Measurements from ENCODE around the gene MS4A6A.
"Not testable (repeated sequence)": the region's sequence is repeated elsewhere in the genome, so short reads cannot be mapped to it uniquely, and the experiment has no call there.

The MS4A6A gene

GRCh38 chr11:60182541-60183330 is at the start of gene MS4A6A:
MS4A6A (minus strand) TSS chr11:60183083; CDS start chr11:60181727, 1,356 bp downstream.
- no peak for FAIRE-seq
- no peak for DNase-seq (ENCODE audit: extremely low spot score, insufficient read length, low read depth)

- FAIRE-seq (no peak), DNase-seq (ENCODE audit: extremely low spot score, insufficient read length, low read depth) (no peak)
Measured at GRCh38 chr11:60230681-60231080, 47.8 kb upstream of the MS4A6A start.

GRCh38 chr11:60222141-60222540 is 39.3 kb upstream of the MS4A6A start:
- no peak for FAIRE-seq
- no peak for DNase-seq (ENCODE audit: extremely low spot score, insufficient read length, low read depth)

- no peak for FAIRE-seq
- no peak for DNase-seq (ENCODE audit: extremely low spot score, insufficient read length, low read depth)
Measured at GRCh38 chr11:60221692-60222091, 38.8 kb upstream of the MS4A6A start.

GRCh38 chr11:60221181-60221580 is 38.3 kb upstream of the MS4A6A start:
- FAIRE-seq (no peak), DNase-seq (ENCODE audit: extremely low spot score, insufficient read length, low read depth) (no peak)

GRCh38 chr11:60214386-60214785 is 31.5 kb upstream of the MS4A6A start:
- FAIRE-seq (no peak), DNase-seq (ENCODE audit: extremely low spot score, insufficient read length, low read depth) (no peak)

GRCh38 chr11:60211206-60211605 is 28.3 kb upstream of the MS4A6A start:
- FAIRE-seq (no peak), DNase-seq (ENCODE audit: extremely low spot score, insufficient read length, low read depth) (no peak)

GRCh38 chr11:60209977-60210376 is 27.1 kb upstream of the MS4A6A start:
- DNase-seq (ENCODE audit: extremely low spot score, insufficient read length, low read depth) (no peak), FAIRE-seq (no peak)

- no peak for FAIRE-seq
- no peak for DNase-seq (ENCODE audit: extremely low spot score, insufficient read length, low read depth)
Measured at GRCh38 chr11:60208951-60209350, 26.1 kb upstream of the MS4A6A start.

GRCh38 chr11:60208146-60208895 is 25.4 kb upstream of the MS4A6A start:
- FAIRE-seq = no peak
- no peak for DNase-seq (ENCODE audit: extremely low spot score, insufficient read length, low read depth)

GRCh38 chr11:60206616-60207015 is 23.7 kb upstream of the MS4A6A start:
- peak; percentile 26 for FAIRE-seq

GRCh38 chr11:60204922-60205321 is 22.0 kb upstream of the MS4A6A start:
- FAIRE-seq (no peak), DNase-seq (ENCODE audit: extremely low spot score, insufficient read length, low read depth) (no peak)

More at GRCh38 chr11:60206616-60207015, 23.7 kb upstream of the MS4A6A start:
- DNase-seq (ENCODE audit: extremely low spot score, insufficient read length, low read depth) = no peak

GRCh38 chr11:60201334-60201733 is 18.5 kb upstream of the MS4A6A start:
- FAIRE-seq; DNase-seq (ENCODE audit: extremely low spot score, insufficient read length, low read depth): not testable (repeated sequence)

GRCh38 chr11:60197442-60197841 is 14.6 kb upstream of the MS4A6A start:
- FAIRE-seq = no peak

GRCh38 chr11:60195923-60196368 is 13.1 kb upstream of the MS4A6A start:
- FAIRE-seq (peak; percentile 72), DNase-seq (ENCODE audit: extremely low spot score, insufficient read length, low read depth) (no peak)

More at GRCh38 chr11:60197442-60197841, 14.6 kb upstream of the MS4A6A start:
- no peak for DNase-seq (ENCODE audit: extremely low spot score, insufficient read length, low read depth)

GRCh38 chr11:60194511-60194910 is 11.6 kb upstream of the MS4A6A start:
- FAIRE-seq (no peak), DNase-seq (ENCODE audit: extremely low spot score, insufficient read length, low read depth) (no peak)

GRCh38 chr11:60193687-60194433 is 11.0 kb upstream of the MS4A6A start:
- FAIRE-seq (peak; percentile 83), DNase-seq (ENCODE audit: extremely low spot score, insufficient read length, low read depth) (no peak)

- not testable (repeated sequence) for FAIRE-seq; DNase-seq (ENCODE audit: extremely low spot score, insufficient read length, low read depth)
Measured at GRCh38 chr11:60192564-60192963, 9.7 kb upstream of the MS4A6A start.

GRCh38 chr11:60188481-60188880 is 5.6 kb upstream of the MS4A6A start:
- FAIRE-seq; DNase-seq (ENCODE audit: extremely low spot score, insufficient read length, low read depth): not testable (repeated sequence)

GRCh38 chr11:60186128-60186527 is 3.2 kb upstream of the MS4A6A start:
- not testable (repeated sequence) for FAIRE-seq; DNase-seq (ENCODE audit: extremely low spot score, insufficient read length, low read depth)

Measured in GM18507 (cell line).